HG03469 (cell line): ENCODE results near the gene IQSEC1.

Experiments used
- ATAC-seq: cut with Tn5 transposase; IDR thresholded peaks from one replicate; pipeline ENCODE4 v1.9.1; 2021; ENCODE audit warnings: mild to moderate bottlenecking, moderate library complexity, moderate number of reproducible peaks; ENCODE audit not compliant: unreplicated experiment

IQSEC1 gene

DNA sequence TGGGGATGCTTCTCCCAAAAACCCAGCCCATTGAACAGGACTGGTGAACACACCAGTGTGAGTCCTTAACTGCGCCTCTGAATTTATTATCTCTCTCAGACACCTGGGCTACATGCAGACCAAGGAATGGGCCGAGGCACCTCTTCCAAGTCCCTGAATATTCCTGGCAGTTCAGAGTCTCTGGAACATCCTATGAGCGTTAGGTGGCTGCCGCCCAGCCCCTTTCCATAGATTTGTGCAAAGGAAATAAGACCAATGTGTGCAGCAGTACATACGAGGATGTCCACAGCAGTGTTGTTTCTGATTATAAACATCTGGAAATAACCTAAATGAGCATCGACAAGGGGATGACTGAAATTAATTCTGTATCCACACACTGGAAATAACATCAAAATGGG is 127.0 kb downstream of the IQSEC1 start:
- no peak for ATAC-seq

DNA sequence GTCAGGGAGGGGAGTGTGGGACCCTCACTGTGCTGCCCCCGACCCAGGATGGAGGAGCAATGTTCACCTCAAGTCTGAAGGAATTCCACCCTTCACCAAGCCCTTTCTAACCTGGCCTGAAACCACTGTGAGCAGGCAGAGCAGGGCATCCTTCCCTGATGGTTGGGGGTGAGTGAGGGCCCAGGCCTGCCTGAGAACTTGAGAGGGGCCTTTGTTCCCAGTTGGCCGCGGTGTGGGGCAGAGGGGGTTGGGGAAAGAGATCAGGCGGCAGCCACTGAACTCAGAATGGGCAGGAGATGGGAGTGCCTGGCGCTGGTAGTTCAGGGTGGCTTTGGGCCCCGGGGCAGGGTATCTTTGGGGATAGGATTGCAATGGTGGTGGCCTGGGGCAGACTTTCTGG is 128.4 kb downstream of the IQSEC1 start:
- ATAC-seq: no peak

DNA sequence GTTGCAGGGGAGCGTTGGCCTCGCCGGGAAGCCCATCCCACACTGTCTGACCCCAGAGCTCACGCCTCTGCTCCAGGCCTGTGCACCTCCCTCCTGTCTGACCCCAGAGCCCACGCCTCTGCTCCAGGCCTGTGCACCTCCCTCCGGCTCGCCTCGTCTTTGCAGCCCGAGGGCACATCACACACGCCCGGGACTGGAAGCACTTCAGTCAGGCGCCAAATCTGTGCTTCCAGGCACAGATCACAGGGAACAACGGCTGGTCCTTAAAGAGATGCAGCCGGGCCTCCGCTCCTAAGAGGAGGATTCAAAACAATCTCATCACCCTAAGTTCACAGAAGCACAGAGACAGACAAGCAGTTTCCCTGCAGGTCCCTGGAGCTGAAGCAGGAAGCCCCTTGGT is 128.8 kb downstream of the IQSEC1 start:
- no peak for ATAC-seq

DNA sequence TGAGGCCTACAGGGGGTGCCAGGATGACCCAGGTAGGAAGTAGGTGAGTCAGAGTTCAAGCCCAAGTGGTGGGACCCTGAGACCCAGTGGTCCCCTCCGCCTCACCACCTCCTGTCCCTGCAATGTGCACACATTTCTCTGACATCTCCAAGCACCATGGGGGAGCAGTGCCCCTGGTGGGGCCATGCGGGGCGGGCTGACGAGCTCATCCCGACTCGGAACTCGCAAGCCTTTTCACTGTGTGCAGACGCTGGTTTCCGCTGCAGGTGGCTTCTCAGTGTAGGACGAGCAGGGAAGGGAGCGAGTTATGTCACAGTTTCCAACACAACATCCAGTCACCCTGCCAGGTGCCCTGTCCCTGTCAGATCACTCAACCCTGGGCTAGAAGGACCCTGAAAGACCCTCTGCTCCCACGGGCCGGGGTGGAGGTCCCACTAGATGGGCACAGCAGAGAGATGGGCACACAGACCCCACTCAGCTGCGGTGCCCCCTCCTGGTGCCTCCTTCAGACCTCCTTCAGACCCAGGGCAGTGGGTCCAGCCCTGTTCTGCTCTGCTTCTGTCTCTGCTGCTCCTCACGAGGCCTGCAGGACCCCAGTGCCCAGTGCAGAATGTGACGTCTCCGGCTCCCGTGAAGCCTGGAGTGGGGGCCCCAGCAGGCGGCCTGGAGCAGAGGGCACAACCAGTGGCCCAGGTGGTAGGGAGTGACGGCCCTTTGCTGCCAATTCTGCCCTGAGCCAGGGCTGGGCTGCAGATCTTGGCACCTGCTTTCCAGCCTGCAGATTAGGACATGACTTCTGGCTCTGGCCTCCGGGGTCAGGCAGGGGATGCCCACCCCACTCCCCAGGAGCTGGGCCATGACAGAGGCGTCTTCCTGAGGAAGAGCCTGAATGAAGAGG is 129.9 kb downstream of the IQSEC1 start:
- no peak for ATAC-seq

DNA sequence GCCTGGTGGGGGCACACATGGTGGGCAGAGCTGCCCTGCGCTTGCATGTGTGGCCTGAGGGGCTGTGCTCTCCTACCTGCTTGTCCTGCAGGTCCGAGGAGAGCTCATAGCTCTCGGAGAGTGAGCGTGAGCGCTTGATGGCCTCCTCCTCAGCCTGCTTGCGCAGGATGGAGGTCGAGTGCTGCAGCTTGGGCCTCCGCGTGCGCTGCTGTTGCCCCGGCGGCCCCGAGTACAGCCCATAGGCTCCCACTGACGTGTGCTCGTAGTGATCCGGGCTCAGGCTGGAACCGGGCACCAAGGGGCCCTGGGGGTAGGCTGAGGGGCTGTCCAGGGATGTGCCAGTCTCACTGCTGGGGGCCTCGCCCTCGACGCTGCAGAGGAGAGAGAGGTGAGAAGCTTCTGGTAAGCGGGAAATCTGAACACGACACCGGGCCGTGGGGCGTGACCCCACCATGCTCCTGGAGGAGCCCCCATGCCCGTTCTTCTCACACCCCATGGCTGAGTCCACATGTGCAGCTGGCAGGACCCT is 131.7 kb downstream of the IQSEC1 start:
- ATAC-seq: no peak

DNA sequence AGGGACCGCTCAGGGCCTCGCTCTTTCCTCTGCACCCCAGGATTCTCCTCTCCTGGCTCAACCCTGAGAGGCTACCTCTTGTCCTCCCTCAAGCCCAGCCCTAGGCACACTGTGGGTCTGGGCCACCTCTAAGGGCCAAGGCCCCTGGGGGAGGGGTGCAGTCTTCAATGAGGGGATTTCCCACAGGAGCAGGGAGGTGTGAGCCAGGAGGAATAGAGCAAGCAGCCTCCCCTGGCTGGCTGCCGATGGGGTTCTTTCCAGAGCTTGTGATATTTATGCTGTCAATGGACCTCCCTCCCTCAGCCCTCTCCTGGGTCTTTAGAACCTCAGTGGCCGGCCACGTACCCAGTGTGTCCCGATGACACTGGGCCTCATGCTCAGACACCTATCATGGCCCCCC is 132.4 kb downstream of the IQSEC1 start:
- no peak for ATAC-seq

DNA sequence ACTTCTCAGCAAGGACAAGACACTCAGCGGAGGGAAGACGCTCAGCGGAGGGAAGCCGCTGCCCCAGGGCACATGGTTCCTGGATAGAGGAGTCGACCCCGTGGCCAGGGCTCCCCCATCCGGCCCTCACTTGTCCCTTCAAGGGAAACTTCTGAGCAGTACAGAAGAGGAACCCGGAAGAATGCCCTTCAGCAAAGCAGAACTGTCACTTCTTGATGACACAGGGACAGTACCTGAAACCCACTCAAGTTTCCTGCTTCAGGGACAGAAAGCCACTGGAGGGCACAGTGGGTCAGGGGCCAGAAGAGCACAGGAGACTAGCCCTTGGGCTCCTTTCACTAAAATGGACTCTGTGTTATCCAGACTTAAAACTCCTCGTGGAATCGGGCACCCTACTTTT is 134.1 kb downstream of the IQSEC1 start:
- ATAC-seq: no peak

DNA sequence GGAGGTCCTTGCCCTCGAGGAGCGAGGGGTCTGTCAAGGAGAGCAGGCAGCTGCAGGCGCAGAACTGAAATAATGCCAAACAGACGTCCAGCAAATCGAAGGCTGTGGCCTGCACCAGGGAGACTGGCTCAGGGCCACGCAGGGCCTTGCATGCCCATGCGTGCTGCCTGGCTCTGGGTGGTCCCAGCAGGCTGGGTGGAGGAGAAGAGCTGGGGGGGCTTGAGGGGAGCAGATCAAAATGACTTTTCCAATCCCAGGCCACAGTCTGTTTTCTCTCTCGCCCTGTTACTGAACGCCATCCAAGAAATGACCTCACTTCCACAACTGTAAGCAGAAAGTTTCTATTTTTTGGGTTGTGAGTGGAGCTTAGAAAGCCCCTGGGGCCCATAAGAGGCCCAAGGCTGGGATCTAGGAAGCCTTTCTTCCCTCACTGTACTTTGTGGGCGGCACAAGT is 134.9 kb downstream of the IQSEC1 start:
- no peak for ATAC-seq

DNA sequence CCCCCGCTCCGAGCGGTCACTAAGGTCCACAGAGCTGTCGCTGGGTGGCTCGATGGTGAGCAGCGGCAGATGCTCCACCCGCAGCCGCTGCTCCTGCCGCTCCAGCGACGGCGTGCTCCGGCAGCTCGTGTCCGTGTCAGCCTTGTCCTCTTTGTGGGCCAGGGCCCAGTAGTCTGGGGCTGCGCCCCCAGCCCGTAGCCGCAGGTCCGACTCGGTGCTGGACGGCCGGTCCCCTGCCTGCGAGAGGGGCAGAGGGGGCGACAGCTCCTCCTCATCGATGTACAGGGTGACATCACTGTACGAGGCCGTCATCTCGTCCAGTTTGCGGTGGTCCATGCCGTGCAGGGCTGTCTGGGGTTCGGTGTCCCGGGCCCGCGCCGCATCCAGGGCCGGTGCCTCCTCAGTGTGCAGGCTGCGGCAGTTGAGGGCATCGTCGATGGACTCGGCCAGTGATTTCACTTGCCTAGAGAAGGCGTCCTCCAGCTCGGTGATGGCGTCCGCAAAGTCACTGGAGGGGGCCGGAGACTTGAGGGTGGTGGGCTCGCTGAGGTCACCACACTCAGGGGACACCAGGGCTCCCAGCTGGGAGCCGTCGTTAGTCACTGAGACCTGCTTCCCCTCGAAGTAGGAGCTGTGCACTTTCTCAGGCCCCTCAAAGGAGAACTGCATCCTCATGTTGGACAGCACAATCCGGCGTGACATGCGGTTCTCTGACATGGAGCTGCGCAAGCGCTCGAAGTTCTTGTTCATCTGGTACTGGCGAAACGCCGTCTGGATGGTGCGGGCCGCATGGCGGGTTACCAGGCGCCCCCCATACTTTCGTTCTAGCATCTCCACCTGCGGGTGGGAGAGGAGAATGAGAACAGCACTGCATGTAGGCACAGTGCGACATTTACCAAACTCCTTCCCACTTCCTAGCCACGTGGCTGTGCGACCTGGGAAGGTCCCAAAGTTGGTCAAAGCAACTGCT is 137.1 kb downstream of the IQSEC1 start:
- no peak for ATAC-seq

DNA sequence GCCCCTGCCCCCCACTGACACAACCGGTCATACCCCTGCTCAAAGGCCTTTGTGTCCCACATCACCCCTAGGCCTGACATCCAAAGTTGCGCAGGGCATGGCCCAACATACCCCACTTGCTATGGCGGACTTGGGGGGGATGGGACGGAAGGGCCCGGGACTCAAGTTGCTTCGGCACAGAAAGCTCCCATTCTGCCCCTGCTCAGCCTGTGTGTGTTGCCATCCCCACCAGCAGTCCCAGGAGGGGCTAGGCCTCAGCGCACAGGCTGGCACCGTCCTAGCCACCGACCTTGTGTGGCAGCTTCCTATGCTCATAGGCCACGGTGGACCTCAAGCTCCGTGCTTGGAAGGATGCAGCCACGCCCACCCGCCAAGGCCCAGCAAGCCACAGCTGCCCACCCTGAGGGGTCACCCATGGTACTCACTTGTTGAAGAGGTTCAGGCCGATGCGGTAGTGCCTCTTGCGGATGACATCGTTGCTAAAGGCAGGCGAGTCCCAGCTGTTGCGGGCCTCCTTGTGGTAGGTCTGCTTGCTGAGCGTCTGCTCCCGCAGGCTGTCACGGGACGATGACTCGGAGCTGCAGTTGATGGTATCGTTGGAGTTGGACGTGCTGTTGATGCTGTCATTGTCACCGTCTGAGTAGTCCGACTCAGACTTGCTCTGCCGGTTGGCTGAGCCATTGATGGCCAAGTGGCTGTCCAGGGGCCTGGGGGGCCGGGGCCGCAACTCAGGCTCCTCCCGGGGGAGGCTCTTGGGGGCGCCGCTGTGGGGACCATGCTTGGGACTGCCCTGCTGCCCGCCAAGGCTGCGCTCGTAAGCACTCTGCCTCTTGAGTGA is 138.0 kb downstream of the IQSEC1 start:
- no peak for ATAC-seq

DNA sequence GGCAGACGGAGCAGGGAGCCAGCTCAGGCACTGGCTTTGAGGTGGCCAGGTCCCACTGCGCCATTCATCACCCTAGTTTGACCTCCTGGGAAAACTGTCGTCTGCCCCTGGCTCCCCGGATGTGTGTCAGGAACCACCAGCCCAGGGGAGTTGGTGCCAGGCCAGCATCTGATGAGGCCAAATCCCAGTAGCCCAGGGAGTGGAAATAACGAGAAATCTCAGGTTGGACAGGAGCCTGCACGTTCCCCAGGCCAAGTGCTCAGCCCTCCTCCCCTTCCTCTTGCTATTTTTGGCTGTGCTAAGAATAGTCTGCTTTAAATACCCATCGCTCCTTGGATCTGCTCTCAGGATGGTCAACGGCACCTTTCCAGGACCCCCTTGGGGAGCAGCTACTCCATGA is 138.8 kb downstream of the IQSEC1 start:
- ATAC-seq: no peak

DNA sequence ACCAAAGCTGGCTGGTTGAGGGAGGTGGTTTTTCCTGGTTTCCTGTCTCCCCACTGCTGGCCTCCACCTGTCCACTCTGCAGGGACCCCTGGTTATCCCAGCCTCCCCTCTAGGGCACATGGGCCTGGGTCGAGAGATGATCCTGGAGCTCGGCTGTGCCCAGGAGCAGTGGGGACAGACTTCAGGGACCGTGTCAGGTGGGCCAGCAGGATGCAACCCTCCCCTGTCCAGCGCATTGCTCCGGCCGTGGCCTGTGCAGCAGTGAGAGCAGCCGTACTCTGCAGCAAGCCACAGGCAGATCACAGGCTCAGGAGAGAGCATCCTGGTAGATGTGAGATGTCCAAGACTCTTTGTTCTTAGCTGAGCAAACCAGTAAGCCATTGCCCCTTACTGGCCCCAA is 139.3 kb downstream of the IQSEC1 start:
- no peak for ATAC-seq

DNA sequence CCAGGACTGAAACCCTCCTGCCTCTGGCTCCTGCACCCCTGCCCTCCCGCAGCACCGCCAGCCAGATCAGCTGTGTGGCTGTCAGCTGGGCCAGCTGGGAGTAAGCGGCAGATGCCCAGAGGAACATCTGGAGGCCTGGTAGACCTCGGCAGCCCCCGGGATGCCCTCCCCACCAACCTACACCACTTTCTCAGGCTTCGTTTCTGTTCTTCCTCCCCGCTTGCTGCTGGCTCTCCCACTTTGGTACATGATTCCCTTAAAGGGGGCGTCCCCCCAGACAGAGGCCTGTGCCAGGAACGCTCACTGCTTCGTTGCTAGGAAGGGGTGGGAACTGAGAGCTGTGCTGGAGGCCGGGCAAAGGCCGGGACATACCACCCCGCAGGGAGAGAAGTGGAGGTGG is 140.5 kb downstream of the IQSEC1 start:
- no peak for ATAC-seq

DNA sequence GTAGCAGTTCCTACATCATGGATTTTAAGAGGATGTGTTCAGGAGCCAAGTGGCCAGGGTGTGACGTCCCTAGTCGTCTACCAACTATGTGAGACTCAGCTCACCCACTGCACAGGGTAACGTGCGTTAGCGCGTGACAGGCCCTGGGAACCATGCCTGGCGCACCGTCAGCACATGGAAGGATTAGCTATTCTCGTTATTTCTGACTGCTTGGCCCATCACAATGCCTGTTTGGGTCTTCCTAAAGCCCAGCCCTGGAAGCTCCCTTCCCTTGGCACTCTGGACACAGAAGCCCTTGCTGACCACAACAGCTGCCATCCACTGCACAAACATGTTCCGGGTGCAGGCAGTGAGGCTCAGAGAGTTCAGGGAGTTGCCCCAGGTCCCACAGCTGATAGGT is 140.9 kb downstream of the IQSEC1 start:
- no peak for ATAC-seq

DNA sequence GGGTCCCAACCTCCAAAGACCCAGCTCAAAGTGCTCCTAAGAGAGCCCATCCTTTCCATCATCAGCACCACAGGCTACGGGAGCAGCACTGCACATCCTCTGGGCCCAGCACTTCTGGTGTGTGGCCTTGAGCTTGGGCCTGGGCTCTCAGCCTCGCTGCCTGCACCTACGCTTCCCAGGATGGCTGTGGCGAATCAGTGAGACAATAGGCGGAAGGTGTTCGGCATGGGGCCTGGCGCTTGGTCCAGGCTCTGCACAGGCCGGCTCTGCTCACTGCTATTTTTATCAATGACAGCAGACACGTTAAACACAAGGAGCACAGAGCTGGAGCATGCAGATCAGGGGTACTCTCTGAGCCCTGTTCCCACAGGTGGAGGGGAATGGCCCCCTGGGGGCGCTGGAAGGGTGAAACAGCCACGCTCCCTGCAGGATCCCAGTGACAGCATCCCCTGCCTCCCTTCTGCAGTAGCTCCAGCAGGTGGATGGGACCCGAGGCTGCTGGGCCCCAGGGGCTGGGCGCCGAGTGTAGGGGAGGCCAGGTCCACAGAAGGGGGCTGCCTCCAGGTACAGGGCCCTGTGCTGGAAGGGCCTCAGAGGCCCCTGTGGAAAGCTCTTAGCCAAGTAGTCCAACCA is 141.8 kb downstream of the IQSEC1 start:
- no peak for ATAC-seq

DNA sequence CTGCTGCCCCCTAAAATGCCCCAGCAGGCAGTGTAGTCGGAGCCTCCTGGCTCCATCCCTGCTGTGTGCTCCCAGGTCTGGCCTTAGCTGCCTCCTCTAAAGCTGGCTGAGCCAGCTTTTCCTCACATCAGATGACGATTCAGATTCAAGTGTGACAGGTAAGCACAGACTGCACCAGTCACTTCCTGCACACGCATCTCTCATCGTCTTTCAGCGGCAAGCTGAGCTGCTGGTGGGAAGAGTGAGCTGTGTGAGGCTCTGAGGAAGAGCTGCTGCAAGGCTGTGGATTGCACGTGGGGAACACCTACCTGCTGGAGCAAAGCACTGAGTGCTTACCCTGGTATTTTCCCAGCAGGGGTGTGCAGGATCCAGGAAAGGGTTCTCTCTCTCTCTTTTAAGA is 143.4 kb downstream of the IQSEC1 start:
- no peak for ATAC-seq

DNA sequence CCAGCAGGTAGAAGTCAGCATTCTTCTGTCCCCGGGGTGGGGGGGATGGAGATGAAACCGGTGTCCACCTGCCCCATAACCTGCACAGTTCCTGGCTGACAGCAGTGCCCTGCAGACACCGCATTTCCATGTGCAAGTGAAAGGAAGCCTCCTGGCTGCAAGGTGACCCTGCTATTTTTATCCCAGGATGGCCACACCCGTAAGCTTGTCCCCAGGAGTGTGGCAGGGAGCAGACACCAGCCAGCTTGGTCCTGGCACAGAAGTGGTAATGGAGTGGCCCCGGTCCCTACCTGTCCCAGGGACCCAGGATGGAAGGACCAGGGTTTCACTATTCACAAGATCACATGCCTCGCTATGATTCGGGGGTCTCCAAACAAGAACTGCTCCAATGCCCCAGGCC is 146.6 kb downstream of the IQSEC1 start:
- ATAC-seq: no peak

DNA sequence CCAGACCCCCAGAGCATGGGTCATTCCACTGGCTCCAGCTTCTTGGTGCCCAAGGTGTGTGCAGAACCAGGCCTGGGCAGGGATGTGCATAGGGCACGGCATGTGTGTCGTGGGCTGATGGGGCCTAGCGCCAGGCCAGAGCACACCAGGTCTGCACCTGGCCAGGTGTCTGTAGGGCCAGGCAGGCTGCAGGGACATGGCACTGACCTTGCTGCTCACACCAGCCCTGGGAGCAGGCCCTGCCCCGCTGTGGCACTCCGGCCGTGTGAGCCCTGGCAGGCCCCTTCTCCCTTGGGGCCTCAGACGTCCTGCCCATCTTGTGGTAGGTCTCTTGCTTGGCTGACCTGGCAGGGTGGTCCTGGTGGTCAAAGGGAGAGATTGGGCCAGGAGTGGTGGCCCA is 147.6 kb downstream of the IQSEC1 start:
- ATAC-seq: no peak

DNA sequence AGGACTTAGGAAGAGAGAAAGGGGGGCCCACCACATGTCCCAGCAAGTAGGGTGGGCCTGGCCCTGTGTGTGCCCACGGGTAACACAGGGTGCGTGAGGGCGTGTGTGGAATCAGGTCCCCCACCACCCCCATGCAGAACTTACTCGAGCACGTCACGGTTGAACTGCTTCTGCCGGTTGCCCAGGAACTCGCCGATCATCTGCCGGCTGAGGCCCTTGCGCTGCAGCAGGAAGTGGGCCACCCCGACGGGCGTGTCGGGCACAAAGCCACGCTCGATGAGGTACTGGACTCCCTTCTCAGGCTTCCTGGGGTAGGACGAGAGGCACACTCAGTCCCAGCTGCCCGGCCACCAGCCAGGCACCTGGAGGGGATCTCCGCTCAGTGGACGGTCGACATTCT is 148.8 kb downstream of the IQSEC1 start:
- ATAC-seq: no peak

DNA sequence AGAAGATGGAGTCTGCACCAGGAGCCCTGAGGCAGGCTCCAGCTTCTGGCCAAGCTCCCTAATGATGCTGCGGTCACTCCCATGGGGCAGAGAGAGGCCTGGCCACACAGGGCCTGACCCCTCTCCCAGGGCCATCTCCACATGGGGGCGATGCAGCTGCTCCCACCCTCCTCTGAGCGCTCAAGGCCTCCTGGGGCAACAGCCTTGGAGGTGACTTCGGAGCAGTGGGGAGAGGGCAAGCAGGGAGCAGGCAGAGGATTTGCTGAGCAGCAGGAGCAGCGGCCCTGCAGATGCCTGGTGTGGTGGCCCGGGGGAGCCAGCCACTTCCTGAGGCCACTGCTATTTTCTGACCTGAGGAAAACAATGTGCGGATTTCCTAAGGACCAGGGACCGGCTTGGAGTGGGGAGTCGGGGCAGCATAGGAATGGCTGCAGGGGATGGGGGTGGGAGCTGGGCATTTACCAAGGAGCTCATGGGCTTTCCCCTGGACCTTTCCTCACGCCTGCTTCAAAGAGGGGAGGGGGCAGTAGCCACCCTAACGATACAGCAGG is 150.3 kb downstream of the IQSEC1 start:
- ATAC-seq: no peak
